ENCODE results near the gene LCNL1. TPM values are rescaled to one million over a fixed set of nuclear protein-coding genes. Genes with fewer than 3 reads are reported as not detected.
A peak's percentile ranks its signal among the peaks of the same experiment; 100 is the strongest.

Gene LCNL1
- total and polyA plus RNA-seq, 4 donors = 0.15 to 2.7 (median 1.4) TPM

DNA sequence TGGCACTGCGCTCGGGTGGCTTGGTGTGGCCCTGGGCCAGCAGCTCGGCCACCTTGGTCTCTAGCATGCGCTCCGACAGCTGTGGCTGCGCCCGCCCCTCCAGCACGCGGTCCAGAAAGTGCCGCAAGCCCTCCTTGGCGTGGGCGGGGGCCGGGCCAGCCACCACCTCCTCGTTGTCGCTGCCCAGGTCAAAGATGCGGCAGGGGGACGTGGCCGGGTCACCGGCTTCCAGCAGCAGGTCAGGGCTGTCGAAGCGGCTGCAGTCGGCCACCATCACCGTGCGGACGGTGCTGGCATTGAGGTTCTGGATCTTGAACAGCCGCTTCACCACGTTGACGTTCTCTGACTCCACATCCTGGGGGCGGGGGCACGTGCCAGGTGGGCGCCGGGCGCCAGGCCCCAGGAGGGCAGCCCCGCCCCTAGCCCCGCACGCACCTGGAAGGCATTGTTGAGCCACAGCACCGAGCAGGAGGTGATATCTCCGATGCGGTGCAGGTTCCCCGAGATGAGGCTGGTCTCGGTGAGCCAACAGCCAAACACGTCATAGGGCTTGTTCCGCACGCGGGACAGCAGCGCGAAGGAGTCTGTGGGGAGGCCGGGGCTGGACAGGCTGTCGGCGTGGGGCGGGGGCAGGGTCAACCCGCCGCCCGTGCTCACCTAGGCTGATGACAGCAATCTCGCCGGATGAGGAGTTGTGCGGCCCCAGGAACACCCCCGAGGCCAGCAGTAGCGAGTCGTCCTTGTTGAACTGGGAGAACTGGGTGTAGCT is 40.5 kb upstream of the LCNL1 start:
- Histone ChIP-seq H3K4me1 (ENCODE audit: control insufficient read depth in 5 of 5, insufficient read depth in 5 of 5, low read length in 5 of 5) (peaks cover 0 to 20% (median 10%) of the 10 kb centered on the region in 5 donors), H3K36me3 (ENCODE audit: control insufficient read depth in 4 of 4, insufficient read depth in 4 of 4, low read length in 4 of 4) (peaks cover 6 to 39% (median 21%) of the 10 kb centered on the region in 4 donors), H3K9me3 (ENCODE audit: control insufficient read depth in 4 of 4, insufficient read depth in 3 of 4, low read length in 3 of 4) (peaks cover 0 to 2% (median 0%) of the 10 kb centered on the region in 4 donors), H3K4me3 (no peak overlapping the region), H3K27ac (ENCODE audit: low read depth in 1 of 2, low read length in 1 of 2) (no peak overlapping the region), H3K27me3 (ENCODE audit: control insufficient read depth in 3 of 3, insufficient read depth in 3 of 3, low read length in 2 of 3) (no peaks in the 10 kb centered on the region), H3K9ac (ENCODE audit: insufficient read depth in 1 of 2, low read length in 2 of 2) (no peak overlapping the region)
- TF ChIP-seq, protein P1, sequence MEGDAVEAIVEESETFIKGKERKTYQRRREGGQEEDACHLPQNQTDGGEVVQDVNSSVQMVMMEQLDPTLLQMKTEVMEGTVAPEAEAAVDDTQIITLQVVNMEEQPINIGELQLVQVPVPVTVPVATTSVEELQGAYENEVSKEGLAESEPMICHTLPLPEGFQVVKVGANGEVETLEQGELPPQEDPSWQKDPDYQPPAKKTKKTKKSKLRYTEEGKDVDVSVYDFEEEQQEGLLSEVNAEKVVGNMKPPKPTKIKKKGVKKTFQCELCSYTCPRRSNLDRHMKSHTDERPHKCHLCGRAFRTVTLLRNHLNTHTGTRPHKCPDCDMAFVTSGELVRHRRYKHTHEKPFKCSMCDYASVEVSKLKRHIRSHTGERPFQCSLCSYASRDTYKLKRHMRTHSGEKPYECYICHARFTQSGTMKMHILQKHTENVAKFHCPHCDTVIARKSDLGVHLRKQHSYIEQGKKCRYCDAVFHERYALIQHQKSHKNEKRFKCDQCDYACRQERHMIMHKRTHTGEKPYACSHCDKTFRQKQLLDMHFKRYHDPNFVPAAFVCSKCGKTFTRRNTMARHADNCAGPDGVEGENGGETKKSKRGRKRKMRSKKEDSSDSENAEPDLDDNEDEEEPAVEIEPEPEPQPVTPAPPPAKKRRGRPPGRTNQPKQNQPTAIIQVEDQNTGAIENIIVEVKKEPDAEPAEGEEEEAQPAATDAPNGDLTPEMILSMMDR (IDR thresholded peaks at IDR 0.05; ENCODE audit: control extremely low read depth, extremely low read depth) = no peak
- 96% methylated on average over 55 to 60 of the region's 60 CpGs for WGBS, 2 donors
- DNase-seq (no peak), ATAC-seq (ENCODE audit: insufficient read depth, low FRiP score) (no peak)

DNA sequence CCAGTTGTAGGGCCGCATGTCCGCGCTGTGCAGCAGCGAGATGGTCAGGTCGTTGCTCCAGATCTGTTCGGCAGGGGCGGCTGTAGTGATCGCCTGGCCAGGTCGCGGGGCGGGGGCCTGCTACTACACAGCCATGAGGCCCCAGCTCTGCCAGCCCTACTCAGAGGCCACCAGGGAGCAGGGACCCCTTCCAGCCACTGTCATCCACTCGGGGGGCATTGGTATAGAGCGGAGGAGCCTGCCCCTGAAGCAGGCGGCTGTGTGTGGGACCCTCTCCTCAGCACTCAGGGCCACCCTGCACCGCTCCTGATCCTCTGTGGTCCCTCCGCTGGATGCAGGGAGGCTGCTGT is 39.9 kb upstream of the LCNL1 start:
- Histone ChIP-seq H3K9ac (ENCODE audit: insufficient read depth in 1 of 2, low read length in 2 of 2) (no peak overlapping the region), H3K27me3 (ENCODE audit: control insufficient read depth in 3 of 3, insufficient read depth in 3 of 3, low read length in 2 of 3) (no peaks in the 10 kb centered on the region), H3K27ac (ENCODE audit: low read depth in 1 of 2, low read length in 1 of 2) (peak overlapping the region in 1 of 2 donors; percentile 97), H3K4me3 (no peak overlapping the region), H3K9me3 (ENCODE audit: control insufficient read depth in 4 of 4, insufficient read depth in 3 of 4, low read length in 3 of 4) (peaks cover 0 to 2% (median 0%) of the 10 kb centered on the region in 4 donors), H3K4me1 (ENCODE audit: control insufficient read depth in 5 of 5, insufficient read depth in 5 of 5, low read length in 5 of 5) (peaks cover 0 to 22% (median 10%) of the 10 kb centered on the region in 5 donors), H3K36me3 (ENCODE audit: control insufficient read depth in 4 of 4, insufficient read depth in 4 of 4, low read length in 4 of 4) (peaks cover 6 to 39% (median 21%) of the 10 kb centered on the region in 4 donors)
- TF ChIP-seq, protein P1 (IDR thresholded peaks at IDR 0.05; ENCODE audit: control extremely low read depth, extremely low read depth) = no peak
- WGBS, 2 donors = 95% methylated on average over 16 of the region's 16 CpGs
- DNase-seq = no peak
- ATAC-seq (ENCODE audit: insufficient read depth, low FRiP score) = no peak

DNA sequence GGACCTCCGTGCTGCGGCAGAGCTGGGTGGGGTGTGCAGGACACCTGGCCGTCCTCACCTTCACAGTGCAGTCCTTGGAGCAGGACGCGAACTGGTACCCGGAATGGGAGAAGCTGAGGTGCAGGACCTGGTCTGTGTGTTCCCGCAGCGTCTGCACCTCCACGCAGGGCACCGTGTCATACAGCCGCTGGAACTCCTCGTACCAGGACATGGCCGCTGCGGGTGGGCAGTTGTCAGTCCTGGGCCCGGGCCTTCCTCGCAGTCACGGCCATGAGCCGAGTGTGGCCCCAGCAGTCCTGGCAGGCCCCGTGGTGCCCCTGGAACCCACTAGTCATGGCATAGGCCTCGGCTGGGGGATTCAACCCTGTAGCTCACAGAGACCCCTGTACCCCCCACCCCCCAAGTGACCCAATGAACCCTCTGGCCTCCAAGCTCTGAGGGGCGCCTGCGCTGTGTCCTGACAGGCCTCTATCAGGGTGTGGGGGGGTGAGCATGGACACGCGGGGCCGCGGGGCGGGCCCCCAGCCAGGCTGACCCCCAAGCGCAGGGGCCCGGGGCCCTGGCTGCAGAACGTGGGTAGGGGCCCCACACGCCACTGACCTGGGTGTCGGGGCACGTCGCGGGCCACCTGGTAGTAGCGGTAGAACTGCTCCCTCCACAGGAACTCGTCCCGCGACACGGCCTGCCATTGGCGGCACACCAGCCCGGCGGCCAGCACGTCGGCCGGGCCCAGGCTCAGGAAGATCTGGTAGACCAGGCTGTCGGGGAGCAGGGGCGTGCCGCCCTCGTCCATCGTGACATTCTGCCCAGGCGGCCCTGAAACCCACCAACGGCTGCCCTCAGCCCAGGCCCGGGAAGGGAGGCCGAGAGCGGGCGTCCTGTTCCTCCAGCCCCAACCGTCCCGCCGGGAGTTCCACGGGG is 39.2 kb upstream of the LCNL1 start:
- Histone ChIP-seq H3K27me3 (ENCODE audit: control insufficient read depth in 3 of 3, insufficient read depth in 3 of 3, low read length in 2 of 3) (no peaks in the 10 kb centered on the region), H3K36me3 (ENCODE audit: control insufficient read depth in 4 of 4, insufficient read depth in 4 of 4, low read length in 4 of 4) (peaks cover 6 to 39% (median 21%) of the 10 kb centered on the region in 4 donors), H3K4me3 (peak overlapping the region; percentile 86), H3K4me1 (ENCODE audit: control insufficient read depth in 5 of 5, insufficient read depth in 5 of 5, low read length in 5 of 5) (peaks cover 0 to 22% (median 10%) of the 10 kb centered on the region in 5 donors), H3K27ac (ENCODE audit: low read depth in 1 of 2, low read length in 1 of 2) (peak overlapping the region; percentile 84 to 97), H3K9ac (ENCODE audit: insufficient read depth in 1 of 2, low read length in 2 of 2) (peak overlapping the region; percentile 9 to 55), H3K9me3 (ENCODE audit: control insufficient read depth in 4 of 4, insufficient read depth in 3 of 4, low read length in 3 of 4) (peaks cover 0 to 2% (median 0%) of the 10 kb centered on the region in 4 donors)
- DNase-seq = peak in 1 of 3 donors; percentile 47
- WGBS, 2 donors = 23 to 32% methylated on average over 50 to 61 of the region's 61 CpGs
- ATAC-seq (ENCODE audit: insufficient read depth, low FRiP score) = peak; percentile 1
- TF ChIP-seq, protein P1 (IDR thresholded peaks at IDR 0.05; ENCODE audit: control extremely low read depth, extremely low read depth) = no peak
